ENCODE data around the gene MTHFS. TPM values are rescaled to one million over a fixed set of nuclear protein-coding genes. Genes with fewer than 3 reads are reported as not detected.
A peak's percentile ranks its signal among the peaks of the same experiment; 100 is the strongest.

The MTHFS gene
- total RNA-seq, 1 experiment from 2014 or later, result 66.7 TPM

- H3K27me3 Mint-ChIP-seq (ENCODE audit: unreplicated experiment), result no peaks in the 10 kb centered on the region
- no peaks in the 10 kb centered on the region for H3K9me3 Mint-ChIP-seq (ENCODE audit: low read depth, unreplicated experiment)
- H3K4me3 Mint-ChIP-seq (ENCODE audit: low read depth, unreplicated experiment), result peak overlapping the region; percentile 98
- intact Hi-C loops (cut with micrococcal nuclease; ENCODE audit: unreplicated experiment), result loop anchor here (1.0 to 10.0 kb wide), 3 partner anchors 22 to 279 kb away; no protein-coding TSS in a partner anchor
- BruUV-seq (replicated peaks), result TSS peak; percentile 71
- H3K27ac Mint-ChIP-seq (ENCODE audit: unreplicated experiment), result peak overlapping the region; percentile 99
- TF ChIP-seq CTCF (IDR thresholded peaks at IDR 0.05; ENCODE audit: unreplicated experiment), result no peak
- peaks cover 27% of the 10 kb centered on the region for H3K36me3 Mint-ChIP-seq (ENCODE audit: insufficient read depth, unreplicated experiment)
- peaks cover 23% of the 10 kb centered on the region for H3K4me1 Mint-ChIP-seq (ENCODE audit: low read depth, unreplicated experiment)
- DNase-seq, result no peak
- CTCF ChIA-PET, result interaction anchor here (0.6 to 3.4 kb wide), 6 partner anchors 8 to 278 kb away, joined by 3 to 18 read pairs (median 4); no protein-coding TSS in a partner anchor
These were observed 632 bp downstream of the MTHFS start for GRCh38 chr15:79896131-79896633.

GRCh38 chr15:79887054-79887930 lies 9.5 kb downstream of the MTHFS start:
- H3K9me3 Mint-ChIP-seq (ENCODE audit: low read depth, unreplicated experiment), result no peaks in the 10 kb centered on the region
- H3K27ac Mint-ChIP-seq (ENCODE audit: unreplicated experiment), result no peak overlapping the region
- no TSS peak for BruUV-seq (replicated peaks)
- intact Hi-C loops (cut with micrococcal nuclease; ENCODE audit: unreplicated experiment), result no loop called here
- no peak for TF ChIP-seq CTCF (IDR thresholded peaks at IDR 0.05; ENCODE audit: unreplicated experiment)
- H3K4me3 Mint-ChIP-seq (ENCODE audit: low read depth, unreplicated experiment), result no peak overlapping the region
- H3K27me3 Mint-ChIP-seq (ENCODE audit: unreplicated experiment), result no peaks in the 10 kb centered on the region
- CTCF ChIA-PET, result interaction anchor here (2.8 kb wide), 1 partner anchor 13 kb away, joined by 9 read pairs; no protein-coding TSS in a partner anchor
- DNase-seq, result no peak
- H3K4me1 Mint-ChIP-seq (ENCODE audit: low read depth, unreplicated experiment), result peaks cover 11% of the 10 kb centered on the region
- H3K36me3 Mint-ChIP-seq (ENCODE audit: insufficient read depth, unreplicated experiment), result peaks cover 13% of the 10 kb centered on the region

DNA sequence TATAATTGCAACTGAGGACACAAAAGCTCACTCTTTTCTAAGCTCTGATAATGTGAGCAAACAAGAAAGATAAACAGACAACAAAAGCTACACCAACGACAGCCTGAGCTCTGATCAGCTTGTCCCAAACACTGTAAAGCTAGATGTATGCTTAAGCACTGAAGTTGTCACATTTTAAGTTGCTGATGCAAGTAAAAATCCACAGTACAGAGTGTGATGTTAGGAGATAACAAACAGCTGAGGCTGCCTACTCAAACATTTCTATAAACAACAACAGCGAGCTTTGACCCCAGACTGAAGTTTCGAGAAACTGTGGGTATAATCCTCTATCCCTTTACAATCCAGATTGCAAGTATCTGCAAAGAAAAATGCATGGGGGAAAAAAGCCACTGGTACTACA lies 10.7 kb downstream of the MTHFS start:
- BruUV-seq (replicated peaks), result no TSS peak
- intact Hi-C loops (cut with micrococcal nuclease; ENCODE audit: unreplicated experiment), result no loop called here

GRCh38 chr15:79884204-79884596 lies 12.6 kb downstream of the MTHFS start:
- no peak for TF ChIP-seq CTCF (IDR thresholded peaks at IDR 0.05; ENCODE audit: unreplicated experiment)
- intact Hi-C loops (cut with micrococcal nuclease; ENCODE audit: unreplicated experiment), result no loop called here
- no TSS peak for BruUV-seq (replicated peaks)
- H3K36me3 Mint-ChIP-seq (ENCODE audit: insufficient read depth, unreplicated experiment), result peaks cover 19% of the 10 kb centered on the region
- H3K4me3 Mint-ChIP-seq (ENCODE audit: low read depth, unreplicated experiment), result no peak overlapping the region
- CTCF ChIA-PET, result interaction anchor here (0.7 kb wide), 1 partner anchor 10 kb away, joined by 3 read pairs; no protein-coding TSS in a partner anchor
- no peak overlapping the region for H3K27ac Mint-ChIP-seq (ENCODE audit: unreplicated experiment)
- peaks cover 11% of the 10 kb centered on the region for H3K4me1 Mint-ChIP-seq (ENCODE audit: low read depth, unreplicated experiment)
- no peaks in the 10 kb centered on the region for H3K27me3 Mint-ChIP-seq (ENCODE audit: unreplicated experiment)
- DNase-seq, result no peak
- peaks cover 5% of the 10 kb centered on the region for H3K9me3 Mint-ChIP-seq (ENCODE audit: low read depth, unreplicated experiment)

More for the DNA sequence above, 10.7 kb downstream of the MTHFS start:
- Mint-ChIP-seq H3K27me3 (ENCODE audit: unreplicated experiment) (no peaks in the 10 kb centered on the region), H3K9me3 (ENCODE audit: low read depth, unreplicated experiment) (no peaks in the 10 kb centered on the region), H3K4me1 (ENCODE audit: low read depth, unreplicated experiment) (peaks cover 11% of the 10 kb centered on the region), H3K36me3 (ENCODE audit: insufficient read depth, unreplicated experiment) (peaks cover 9% of the 10 kb centered on the region), H3K4me3 (ENCODE audit: low read depth, unreplicated experiment) (no peak overlapping the region), H3K27ac (ENCODE audit: unreplicated experiment) (no peak overlapping the region)
- CTCF ChIA-PET, result interaction anchor here (0.6 to 2.8 kb wide), 2 partner anchors 12 to 267 kb away, joined by 7 to 9 read pairs; partner anchors contain the start of gene FAH
- DNase-seq, result no peak
- no peak for TF ChIP-seq CTCF (IDR thresholded peaks at IDR 0.05; ENCODE audit: unreplicated experiment)

Measured in Calu3 (cell line).